HG03103 (cell line): ENCODE measurements around the gene PHLDB1.
"Not testable (repeated sequence)": the region's sequence is repeated elsewhere in the genome, so short reads cannot be mapped to it uniquely, and the experiment has no call there.

Source experiments
- ATAC-seq: cut with Tn5 transposase; IDR thresholded peaks from one replicate; pipeline ENCODE4 v1.9.1; 2021; ENCODE audit warnings: low read depth; ENCODE audit not compliant: unreplicated experiment

Gene PHLDB1

GRCh38 chr11:118605116-118605867 lies 2.1 kb upstream of the PHLDB1 start:
- no peak for ATAC-seq

GRCh38 chr11:118606157-118606843 lies 1.1 kb upstream of the PHLDB1 start:
- no peak for ATAC-seq

GRCh38 chr11:118606844-118607228 lies 579 bp upstream of the PHLDB1 start:
- ATAC-seq, result no peak

GRCh38 chr11:118608360-118609227 lies 1.2 kb downstream of the PHLDB1 start:
- no peak for ATAC-seq

- ATAC-seq, result no peak
Measured at GRCh38 chr11:118609380-118610224, 2.2 kb downstream of the PHLDB1 start.

- no peak for ATAC-seq
Measured at GRCh38 chr11:118610225-118610772, 2.9 kb downstream of the PHLDB1 start.

- ATAC-seq, result no peak
Measured at GRCh38 chr11:118610773-118611432, 3.5 kb downstream of the PHLDB1 start.

- ATAC-seq, result not testable (repeated sequence)
Measured at GRCh38 chr11:118611433-118611795, 4.0 kb downstream of the PHLDB1 start.

DNA sequence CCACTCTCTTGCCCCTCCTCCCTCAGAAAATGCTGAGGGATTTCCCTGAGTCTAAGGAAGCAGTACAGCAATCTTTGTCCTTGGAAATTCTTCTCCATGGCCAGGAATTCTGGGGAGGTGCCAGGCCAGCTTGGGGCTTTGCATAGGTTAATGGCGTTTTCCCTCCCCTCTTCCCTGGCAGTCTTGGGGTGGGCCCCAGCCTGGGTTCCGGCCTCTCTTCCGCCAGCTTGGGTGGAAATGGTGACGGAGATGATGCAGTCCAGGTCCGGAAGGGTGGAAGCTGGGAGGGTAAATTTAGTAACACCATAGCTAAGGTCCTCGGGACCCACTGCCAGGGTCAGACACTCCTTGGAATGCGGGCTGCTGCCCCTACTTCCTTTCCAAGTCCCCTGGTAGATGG lies 5.0 kb downstream of the PHLDB1 start:
- ATAC-seq, result no peak

DNA sequence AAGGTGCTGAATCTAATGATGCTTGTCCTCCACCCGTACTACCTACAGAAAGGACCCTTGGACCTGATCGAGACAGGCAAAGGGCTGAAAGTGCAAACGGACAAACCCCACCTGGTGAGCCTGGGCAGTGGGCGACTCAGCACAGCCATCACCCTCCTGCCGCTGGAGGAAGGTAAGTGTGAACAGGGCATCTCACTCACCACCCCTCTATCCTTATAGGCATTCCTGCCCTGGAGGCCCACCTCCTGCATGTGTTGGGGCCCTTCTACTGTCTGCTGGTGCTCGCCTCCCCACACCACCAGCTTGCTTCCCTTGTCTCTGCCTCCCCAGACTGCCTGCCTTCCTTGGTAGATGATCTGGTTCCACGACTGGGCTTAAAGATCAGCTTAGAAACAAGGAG lies 7.1 kb downstream of the PHLDB1 start:
- ATAC-seq, result no peak

DNA sequence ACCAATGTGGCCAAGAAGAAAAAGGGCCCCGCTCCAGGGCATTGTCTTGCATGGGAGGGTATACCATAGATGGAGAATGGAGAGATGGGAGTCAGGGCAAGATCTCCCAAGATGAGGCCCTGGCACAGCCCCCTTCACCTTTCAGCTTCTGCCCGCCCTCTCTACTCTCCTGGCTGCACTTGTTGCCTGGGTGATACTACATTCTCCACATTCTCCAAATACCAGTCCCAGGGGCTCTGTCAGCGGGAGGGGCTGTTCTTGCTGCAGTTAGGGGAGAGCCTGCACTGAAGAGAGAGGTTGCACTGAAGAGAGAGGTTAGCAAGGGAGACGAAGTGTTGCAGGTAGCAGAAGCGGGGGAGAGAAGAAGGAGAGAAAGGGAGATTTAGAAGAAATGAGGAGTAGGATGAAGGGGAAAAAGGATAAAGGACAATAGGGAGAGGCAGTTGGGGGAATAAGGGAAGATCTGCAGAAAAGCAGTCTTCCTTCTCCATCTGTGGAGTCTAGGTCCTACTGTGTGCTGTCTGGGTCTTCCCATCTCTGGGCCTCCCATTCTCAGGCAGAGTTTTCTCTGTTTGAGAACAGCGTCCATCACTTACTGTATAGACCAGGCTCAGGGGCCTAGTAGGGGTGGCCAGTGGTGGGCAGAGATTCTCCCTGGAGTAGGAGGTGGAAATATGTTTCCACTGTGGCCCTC lies 8.0 kb downstream of the PHLDB1 start:
- no peak for ATAC-seq

- no peak for ATAC-seq
Measured at GRCh38 chr11:118615976-118616371, 8.6 kb downstream of the PHLDB1 start.

GRCh38 chr11:118618115-118618990 lies 10.9 kb downstream of the PHLDB1 start:
- no peak for ATAC-seq

DNA sequence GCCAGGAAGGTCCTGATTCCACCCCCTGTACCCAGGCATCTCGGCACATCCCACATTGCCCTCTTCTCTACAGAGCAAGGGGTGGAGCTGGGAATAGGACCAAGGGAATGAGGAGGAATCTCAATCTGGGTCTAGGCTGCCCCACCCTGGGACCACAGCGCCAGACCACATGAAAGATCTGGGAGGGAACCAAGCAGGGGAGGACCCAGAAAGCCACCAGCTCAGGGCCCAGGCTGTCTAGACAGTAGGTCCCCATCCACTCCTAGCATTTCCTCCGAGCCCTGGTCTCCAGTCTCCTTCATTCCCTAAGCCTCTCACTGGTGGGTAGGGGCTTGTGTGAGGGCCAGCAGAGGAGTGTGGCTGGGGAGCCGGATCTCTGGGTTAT lies 11.6 kb downstream of the PHLDB1 start:
- no peak for ATAC-seq

- ATAC-seq, result no peak
Measured at GRCh38 chr11:118619444-118620197, 12.2 kb downstream of the PHLDB1 start.

DNA sequence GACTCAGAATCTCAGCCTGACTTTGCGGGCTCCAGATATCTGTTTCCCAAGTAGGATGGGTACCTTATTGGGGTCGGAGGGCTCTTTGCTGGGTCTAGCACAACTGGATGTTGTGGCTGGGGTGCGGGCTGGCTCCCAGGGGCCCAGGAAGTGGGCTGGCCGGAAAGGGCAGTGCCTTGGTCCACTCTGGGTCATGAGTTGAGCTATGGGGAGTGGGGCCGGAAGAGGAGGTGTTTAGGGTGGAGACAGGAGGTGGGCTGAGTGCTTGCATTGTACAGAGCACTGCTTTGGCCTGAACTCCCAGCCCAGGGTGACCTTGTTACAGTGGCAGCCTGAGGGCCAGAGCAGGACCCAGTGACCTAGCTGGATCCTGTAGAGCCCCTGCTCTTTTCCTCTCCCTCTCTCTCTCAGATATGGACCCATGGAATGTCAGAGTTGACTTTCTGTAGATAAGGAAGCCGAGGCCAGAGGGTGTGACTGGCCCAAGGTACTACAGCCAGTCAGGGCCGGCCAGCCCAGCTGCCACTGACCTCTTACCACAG lies 13.2 kb downstream of the PHLDB1 start:
- ATAC-seq, result no peak
